Measurements from ENCODE around the gene CAMK1G.

Gene CAMK1G

DNA sequence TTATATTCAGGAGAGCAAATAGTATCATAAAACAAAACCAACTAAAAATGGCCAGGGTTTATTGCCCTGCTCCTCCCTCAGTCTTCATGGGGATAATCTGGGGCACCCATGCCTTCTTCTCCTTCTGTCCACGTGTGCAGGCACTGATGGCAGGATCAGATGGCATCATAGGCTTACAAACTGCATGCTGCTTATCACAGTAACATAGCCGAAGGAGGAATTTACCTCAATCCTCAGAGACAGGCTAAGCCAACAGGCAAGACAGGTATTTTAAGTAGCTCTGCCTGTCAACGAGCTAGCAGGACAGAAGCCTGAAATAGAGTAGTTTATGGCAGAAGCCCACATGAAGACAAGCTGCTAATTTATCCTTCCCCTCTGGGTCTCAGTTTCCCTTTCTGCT lies 59.3 kb downstream of the CAMK1G start:
- Histone ChIP-seq H3K36me3 (ENCODE audit: low read length) (no peaks in the 10 kb centered on the region), H4K20me1 (ENCODE audit: low read depth, low read length) (no peaks in the 10 kb centered on the region), H3K4me2 (ENCODE audit: low read depth, low read length, poor library complexity, severe bottlenecking) (no peak overlapping the region), H3K9me2 (replicated peaks; ENCODE audit: insufficient read depth, low read length) (no peaks in the 10 kb centered on the region), H3K27ac (ENCODE audit: low read depth, low read length) (no peak overlapping the region), H2AFZ (ENCODE audit: low read depth, low read length, severe bottlenecking) (no peak overlapping the region), H3K9me3 (ENCODE audit: insufficient read depth, low read length) (no peaks in the 10 kb centered on the region), H3K79me2 (ENCODE audit: insufficient read depth, low read length) (no peaks in the 10 kb centered on the region), H3K27me3 (ENCODE audit: low read length) (no peaks in the 10 kb centered on the region), H3F3A (ENCODE audit: insufficient read depth) (no peaks in the 10 kb centered on the region), H3K9ac (ENCODE audit: low read length) (no peak overlapping the region), H3K4me3 (ENCODE audit: insufficient read depth, low read length, poor library complexity, severe bottlenecking) (no peak overlapping the region)
- no peak for TF ChIP-seq EZH2phosphoT487 (conservative IDR thresholded peaks at IDR 0.05; ENCODE audit: low read length)
- TF ChIP-seq, protein P1, sequence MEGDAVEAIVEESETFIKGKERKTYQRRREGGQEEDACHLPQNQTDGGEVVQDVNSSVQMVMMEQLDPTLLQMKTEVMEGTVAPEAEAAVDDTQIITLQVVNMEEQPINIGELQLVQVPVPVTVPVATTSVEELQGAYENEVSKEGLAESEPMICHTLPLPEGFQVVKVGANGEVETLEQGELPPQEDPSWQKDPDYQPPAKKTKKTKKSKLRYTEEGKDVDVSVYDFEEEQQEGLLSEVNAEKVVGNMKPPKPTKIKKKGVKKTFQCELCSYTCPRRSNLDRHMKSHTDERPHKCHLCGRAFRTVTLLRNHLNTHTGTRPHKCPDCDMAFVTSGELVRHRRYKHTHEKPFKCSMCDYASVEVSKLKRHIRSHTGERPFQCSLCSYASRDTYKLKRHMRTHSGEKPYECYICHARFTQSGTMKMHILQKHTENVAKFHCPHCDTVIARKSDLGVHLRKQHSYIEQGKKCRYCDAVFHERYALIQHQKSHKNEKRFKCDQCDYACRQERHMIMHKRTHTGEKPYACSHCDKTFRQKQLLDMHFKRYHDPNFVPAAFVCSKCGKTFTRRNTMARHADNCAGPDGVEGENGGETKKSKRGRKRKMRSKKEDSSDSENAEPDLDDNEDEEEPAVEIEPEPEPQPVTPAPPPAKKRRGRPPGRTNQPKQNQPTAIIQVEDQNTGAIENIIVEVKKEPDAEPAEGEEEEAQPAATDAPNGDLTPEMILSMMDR (IDR thresholded peaks at IDR 0.05; ENCODE audit: insufficient read depth, low read length, poor library complexity, severe bottlenecking): no peak

DNA sequence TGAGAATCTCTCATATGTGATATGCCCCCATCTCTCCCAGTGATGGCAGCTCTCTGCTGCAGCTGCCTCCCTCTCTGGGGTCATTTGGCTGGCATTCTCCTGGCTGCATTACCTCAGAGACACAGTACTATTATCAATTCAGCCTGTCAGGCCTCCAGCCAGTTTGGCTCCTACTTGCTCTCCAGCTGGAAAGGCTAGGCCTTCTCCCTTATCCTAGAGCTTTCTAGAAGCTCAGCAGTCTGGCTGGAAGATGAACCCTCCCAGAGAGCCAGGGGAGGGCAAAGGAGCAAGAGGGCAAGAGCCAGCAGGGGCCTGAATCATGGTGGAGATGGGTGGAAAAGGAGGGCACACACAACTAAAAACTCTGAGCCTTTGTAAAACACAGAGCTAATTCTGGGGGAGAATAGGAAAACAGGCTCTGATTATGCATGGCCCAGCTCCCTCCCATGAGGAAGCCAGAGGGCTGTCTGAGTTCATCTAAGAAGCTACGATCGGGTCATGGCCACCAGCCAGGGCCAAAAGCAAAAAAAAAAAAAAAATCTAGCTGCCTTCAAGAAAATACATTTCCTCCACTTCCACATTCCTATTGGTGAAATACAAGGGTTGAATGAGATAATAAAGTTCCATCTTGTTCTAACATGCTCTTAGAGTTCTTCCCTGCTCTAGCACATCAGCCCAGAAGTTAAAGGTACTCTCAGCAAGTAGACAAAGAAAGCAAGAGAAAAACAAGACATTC lies 59.9 kb downstream of the CAMK1G start:
- Histone ChIP-seq H3K27ac (ENCODE audit: low read depth, low read length) (no peak overlapping the region), H4K20me1 (ENCODE audit: low read depth, low read length) (no peaks in the 10 kb centered on the region), H3K36me3 (ENCODE audit: low read length) (no peaks in the 10 kb centered on the region), H3K4me2 (ENCODE audit: low read depth, low read length, poor library complexity, severe bottlenecking) (no peak overlapping the region), H3K4me3 (ENCODE audit: insufficient read depth, low read length, poor library complexity, severe bottlenecking) (no peak overlapping the region), H3K9me3 (ENCODE audit: insufficient read depth, low read length) (no peaks in the 10 kb centered on the region), H3K27me3 (ENCODE audit: low read length) (no peaks in the 10 kb centered on the region), H3F3A (ENCODE audit: insufficient read depth) (no peaks in the 10 kb centered on the region), H3K79me2 (ENCODE audit: insufficient read depth, low read length) (no peaks in the 10 kb centered on the region), H3K9me2 (replicated peaks; ENCODE audit: insufficient read depth, low read length) (no peaks in the 10 kb centered on the region), H2AFZ (ENCODE audit: low read depth, low read length, severe bottlenecking) (no peak overlapping the region), H3K9ac (ENCODE audit: low read length) (no peak overlapping the region)
- no peak for TF ChIP-seq EZH2phosphoT487 (conservative IDR thresholded peaks at IDR 0.05; ENCODE audit: low read length)
- TF ChIP-seq, protein P1 (IDR thresholded peaks at IDR 0.05; ENCODE audit: insufficient read depth, low read length, poor library complexity, severe bottlenecking): no peak

DNA sequence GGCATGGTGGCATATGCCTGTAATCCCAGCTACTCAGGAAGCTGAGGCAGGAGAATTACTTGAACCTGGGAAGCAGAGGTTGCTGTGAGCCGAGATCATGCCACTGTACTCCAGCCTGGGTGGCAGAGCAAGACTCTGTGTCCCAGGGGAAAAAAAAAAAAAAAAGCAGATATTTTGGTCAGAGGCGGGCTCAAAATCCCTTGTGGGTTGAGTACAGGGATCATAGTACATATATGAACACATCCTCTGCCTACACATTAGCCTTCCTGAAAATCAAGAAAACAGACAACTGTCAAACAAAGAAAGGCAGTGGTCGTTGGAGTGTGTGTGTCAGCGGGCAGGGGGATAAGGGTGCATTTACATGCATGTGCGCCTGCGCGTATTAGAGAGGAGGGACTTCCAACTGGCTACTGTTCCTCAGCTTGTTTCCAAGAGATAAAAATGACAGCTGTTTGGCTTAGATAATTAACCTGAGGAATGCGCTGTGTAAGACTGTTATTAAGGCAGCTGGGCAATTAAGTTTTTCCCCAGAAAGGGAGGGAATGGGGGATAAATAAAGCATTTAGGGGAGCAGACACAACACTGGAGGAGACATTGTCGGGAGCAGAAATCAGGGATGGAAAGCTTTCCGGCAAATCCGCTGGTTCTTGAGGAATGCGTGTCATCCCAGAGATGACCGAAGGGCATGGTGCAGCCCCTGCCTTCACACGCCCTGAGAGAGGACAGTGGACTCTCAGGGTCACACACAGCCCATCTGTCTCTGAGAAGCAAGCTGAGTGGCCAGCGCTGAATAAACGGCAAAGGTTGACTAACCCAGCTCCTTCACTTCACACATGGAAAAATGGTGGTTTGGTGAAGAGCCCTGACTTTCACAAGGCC lies 62.3 kb downstream of the CAMK1G start:
- H3K4me2 ChIP-seq (ENCODE audit: low read depth, low read length, poor library complexity, severe bottlenecking): no peak overlapping the region

More for the DNA sequence above, 62.3 kb downstream of the CAMK1G start:
- Histone ChIP-seq H4K20me1 (ENCODE audit: low read depth, low read length) (no peaks in the 10 kb centered on the region), H3K79me2 (ENCODE audit: insufficient read depth, low read length) (no peaks in the 10 kb centered on the region), H3K36me3 (ENCODE audit: low read length) (no peaks in the 10 kb centered on the region), H3K27ac (ENCODE audit: low read depth, low read length) (no peak overlapping the region), H3K27me3 (ENCODE audit: low read length) (no peaks in the 10 kb centered on the region), H2AFZ (ENCODE audit: low read depth, low read length, severe bottlenecking) (no peak overlapping the region), H3K4me3 (ENCODE audit: insufficient read depth, low read length, poor library complexity, severe bottlenecking) (no peak overlapping the region), H3K9me2 (replicated peaks; ENCODE audit: insufficient read depth, low read length) (no peaks in the 10 kb centered on the region), H3F3A (ENCODE audit: insufficient read depth) (no peaks in the 10 kb centered on the region), H3K9ac (ENCODE audit: low read length) (no peak overlapping the region), H3K9me3 (ENCODE audit: insufficient read depth, low read length) (no peaks in the 10 kb centered on the region)
- TF ChIP-seq, protein P1 (IDR thresholded peaks at IDR 0.05; ENCODE audit: insufficient read depth, low read length, poor library complexity, severe bottlenecking): no peak
- no peak for TF ChIP-seq EZH2phosphoT487 (conservative IDR thresholded peaks at IDR 0.05; ENCODE audit: low read length)
